ENCODE measurements around the gene KCNJ10.

GRCh38 chr1:160040476-160040875, 29.5 kb downstream of the KCNJ10 start:
- TF ChIP-seq, protein P1, sequence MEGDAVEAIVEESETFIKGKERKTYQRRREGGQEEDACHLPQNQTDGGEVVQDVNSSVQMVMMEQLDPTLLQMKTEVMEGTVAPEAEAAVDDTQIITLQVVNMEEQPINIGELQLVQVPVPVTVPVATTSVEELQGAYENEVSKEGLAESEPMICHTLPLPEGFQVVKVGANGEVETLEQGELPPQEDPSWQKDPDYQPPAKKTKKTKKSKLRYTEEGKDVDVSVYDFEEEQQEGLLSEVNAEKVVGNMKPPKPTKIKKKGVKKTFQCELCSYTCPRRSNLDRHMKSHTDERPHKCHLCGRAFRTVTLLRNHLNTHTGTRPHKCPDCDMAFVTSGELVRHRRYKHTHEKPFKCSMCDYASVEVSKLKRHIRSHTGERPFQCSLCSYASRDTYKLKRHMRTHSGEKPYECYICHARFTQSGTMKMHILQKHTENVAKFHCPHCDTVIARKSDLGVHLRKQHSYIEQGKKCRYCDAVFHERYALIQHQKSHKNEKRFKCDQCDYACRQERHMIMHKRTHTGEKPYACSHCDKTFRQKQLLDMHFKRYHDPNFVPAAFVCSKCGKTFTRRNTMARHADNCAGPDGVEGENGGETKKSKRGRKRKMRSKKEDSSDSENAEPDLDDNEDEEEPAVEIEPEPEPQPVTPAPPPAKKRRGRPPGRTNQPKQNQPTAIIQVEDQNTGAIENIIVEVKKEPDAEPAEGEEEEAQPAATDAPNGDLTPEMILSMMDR (IDR thresholded peaks at IDR 0.05) = no peak
- TF ChIP-seq NFE2L1 (CRISPR knock-in tag; IDR thresholded peaks at IDR 0.05) (no peak), ZSCAN18 (CRISPR knock-in tag; IDR thresholded peaks at IDR 0.05) (no peak)

All from WTC11 (cell line).